Inferior parietal cortex (tissue), 1 donor: ENCODE results near the gene DCTN2.
"Not testable (repeated sequence)": the region's sequence is repeated elsewhere in the genome, so short reads cannot be mapped to it uniquely, and the experiment has no call there.

Experiments
- DNase-seq: peaks from one replicate; pipeline ENCODE4 v3.0.0-alpha.2; 2016; ENCODE audit errors: extremely low spot score

DCTN2 gene

GRCh38 chr12:57516617-57517153 lies 30.3 kb downstream of the DCTN2 start:
- DNase-seq: no peak

DNA sequence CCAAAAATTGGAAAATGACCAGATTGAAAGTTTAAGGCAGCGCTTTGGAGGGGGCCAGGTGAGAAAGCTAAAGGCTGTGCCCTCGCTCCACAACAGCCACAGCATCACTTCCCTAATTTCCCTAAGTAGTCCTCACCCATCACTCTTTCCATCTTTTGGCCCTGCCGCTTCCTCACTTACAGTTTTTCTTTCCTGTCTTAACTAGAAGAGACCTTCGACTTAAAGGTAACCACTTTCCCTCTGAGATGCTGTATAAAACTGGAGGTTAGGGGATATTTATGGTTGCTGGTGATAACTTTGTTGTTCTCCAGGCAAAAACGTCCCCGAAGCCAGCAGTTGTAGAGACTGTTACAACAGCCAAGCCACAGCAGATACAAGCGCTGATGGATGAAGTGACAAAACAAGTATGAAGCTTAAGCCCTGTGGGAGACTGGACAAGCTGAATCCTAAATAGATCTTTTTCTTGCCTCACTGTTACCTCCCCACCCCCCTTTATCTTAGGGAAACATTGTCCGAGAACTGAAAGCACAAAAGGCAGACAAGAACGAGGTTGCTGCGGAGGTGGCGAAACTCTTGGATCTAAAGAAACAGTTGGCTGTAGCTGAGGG lies 31.0 kb downstream of the DCTN2 start:
- no peak for DNase-seq

GRCh38 chr12:57515408-57515933 lies 31.5 kb downstream of the DCTN2 start:
- DNase-seq: no peak

DNA sequence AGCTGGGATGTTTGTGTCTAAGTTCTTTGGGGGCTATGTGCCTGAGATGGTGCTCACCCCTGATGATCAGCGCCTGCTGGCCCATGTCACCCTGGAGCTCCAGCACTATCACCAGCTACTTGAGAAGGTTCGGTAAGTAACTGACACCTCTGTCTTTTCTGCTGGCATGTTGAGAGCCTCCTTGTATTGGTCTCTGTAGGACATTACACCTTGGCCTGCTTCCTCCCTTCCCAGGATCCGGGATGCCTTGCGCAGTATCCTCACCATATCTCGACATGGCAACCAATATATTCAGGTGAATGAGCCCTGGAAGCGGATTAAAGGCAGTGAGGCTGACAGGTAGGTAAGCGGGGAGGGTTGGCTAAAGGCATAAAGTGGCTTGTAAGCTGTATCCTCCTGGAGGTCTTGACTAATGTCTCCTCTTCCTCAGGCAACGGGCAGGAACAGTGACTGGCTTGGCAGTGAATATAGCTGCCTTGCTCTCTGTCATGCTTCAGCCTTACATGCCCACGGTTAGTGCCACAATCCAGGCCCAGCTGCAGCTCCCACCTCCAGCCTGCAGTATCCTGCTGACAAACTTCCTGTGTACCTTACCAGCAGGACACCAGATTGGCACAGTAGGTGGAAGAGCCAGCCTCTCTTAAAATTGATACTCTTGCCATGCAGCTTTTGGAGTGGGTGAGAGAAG lies 32.1 kb downstream of the DCTN2 start:
- no peak for DNase-seq

- DNase-seq: not testable (repeated sequence)
Observed at GRCh38 chr12:57514246-57514645, 32.7 kb downstream of the DCTN2 start.

GRCh38 chr12:57513677-57514076 lies 33.3 kb downstream of the DCTN2 start:
- not testable (repeated sequence) for DNase-seq

DNA sequence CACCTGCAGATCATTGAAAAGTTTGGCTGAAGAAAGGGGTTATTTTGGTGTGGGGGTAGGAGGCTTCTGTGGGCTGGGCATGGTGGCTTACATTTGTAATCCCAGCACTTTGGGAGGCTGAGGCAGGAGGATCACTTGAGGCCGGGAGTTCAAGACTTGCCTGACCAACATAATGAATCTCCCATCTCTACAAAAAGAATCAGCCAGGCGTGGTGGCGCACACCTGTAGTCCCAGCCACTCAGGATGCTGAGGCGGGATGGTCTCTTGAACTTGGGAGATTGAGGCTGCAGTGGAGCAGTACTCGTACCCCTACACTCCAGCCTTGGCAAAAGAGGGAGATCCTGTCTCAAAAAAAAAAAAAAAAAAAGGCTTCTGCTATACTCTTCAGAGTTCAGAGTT lies 33.7 kb downstream of the DCTN2 start:
- DNase-seq: no peak

- no peak for DNase-seq
Observed at GRCh38 chr12:57512665-57513064, 34.3 kb downstream of the DCTN2 start.

- DNase-seq: no peak
Observed at GRCh38 chr12:57511588-57512325, 35.2 kb downstream of the DCTN2 start.

DNA sequence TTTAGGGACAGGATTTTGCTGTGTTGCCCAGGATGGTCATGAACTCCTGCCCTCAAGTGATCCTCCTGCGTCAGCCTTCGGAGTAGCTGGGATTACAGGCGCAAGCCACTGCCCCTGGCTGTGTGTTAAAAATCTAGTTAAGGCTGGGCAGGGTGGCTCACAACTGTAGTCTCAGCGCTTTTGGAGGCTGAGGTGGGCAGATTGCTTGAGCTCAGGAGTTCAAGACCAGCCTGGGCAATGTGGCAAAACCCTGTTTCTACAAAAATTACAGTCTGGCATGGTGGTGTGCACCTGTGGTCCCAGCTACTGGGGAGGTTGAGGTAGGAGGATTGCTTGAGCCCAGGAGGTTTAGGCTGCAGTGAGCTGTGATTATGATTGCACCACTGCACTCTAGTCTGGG lies 35.8 kb downstream of the DCTN2 start:
- no peak for DNase-seq

DNA sequence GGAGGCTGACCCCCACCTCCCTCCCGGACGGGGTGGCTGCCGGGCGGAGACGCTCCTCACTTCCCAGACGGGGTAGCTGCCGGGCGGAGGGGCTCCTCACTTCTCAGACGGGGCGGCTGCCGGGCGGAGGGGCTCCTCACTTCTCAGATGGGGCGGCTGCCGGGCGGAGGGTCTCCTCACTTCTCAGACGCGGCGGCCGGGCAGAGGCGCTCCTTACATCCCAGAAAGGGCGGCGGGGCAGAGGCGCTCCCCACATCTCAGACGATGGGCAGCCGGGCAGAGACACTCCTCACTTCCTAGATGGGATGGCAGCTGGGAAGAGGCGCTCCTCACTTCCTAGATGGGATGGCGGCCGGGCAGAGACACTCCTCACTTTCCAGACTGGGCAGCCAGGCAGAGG lies 39.2 kb downstream of the DCTN2 start:
- DNase-seq: not testable (repeated sequence)

GRCh38 chr12:57506541-57506940 lies 40.5 kb downstream of the DCTN2 start:
- DNase-seq: not testable (repeated sequence)

GRCh38 chr12:57502311-57502969 lies 44.6 kb downstream of the DCTN2 start:
- not testable (repeated sequence) for DNase-seq

DNA sequence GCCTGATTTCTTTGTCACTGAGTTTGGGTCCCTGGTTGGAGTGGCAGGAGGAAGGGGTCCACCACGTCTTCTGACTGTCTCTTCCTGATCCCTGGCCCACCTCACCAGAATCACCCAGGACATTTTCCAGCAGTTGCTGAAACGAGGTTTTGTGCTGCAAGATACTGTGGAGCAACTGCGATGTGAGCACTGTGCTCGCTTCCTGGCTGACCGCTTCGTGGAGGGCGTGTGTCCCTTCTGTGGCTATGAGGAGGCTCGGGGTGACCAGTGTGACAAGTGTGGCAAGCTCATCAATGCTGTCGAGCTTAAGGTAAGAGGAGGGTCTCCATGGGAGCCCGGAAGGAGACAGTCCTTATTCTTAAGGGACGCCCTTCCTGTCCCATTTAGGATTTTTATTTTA lies 46.8 kb downstream of the DCTN2 start:
- no peak for DNase-seq

GRCh38 chr12:57498571-57498970 lies 48.4 kb downstream of the DCTN2 start:
- DNase-seq: no peak

GRCh38 chr12:57498132-57498502 lies 48.9 kb downstream of the DCTN2 start:
- DNase-seq: no peak

GRCh38 chr12:57497223-57498131 lies 49.5 kb downstream of the DCTN2 start:
- DNase-seq: no peak

- DNase-seq: no peak
Observed at GRCh38 chr12:57496822-57497221, 50.2 kb downstream of the DCTN2 start.

GRCh38 chr12:57495051-57495701 lies 51.8 kb downstream of the DCTN2 start:
- DNase-seq: not testable (repeated sequence)
